GM06990 (cell line): ENCODE measurements around the gene RHOBTB3.

Source experiments
- DNase-seq: peaks from one replicate; pipeline ENCODE4 v3.0.0-alpha.2; 2011; ENCODE audit not compliant: insufficient read length; ENCODE audit errors: extremely low read depth
- H3K27me3 ChIP-seq: replicated peaks from 2 replicates; pipeline ENCODE4 v1.6.0; 2011; ENCODE audit warnings: low read length; ENCODE audit not compliant: control insufficient read depth, insufficient read depth
- H3K36me3 ChIP-seq: 2 replicates; pipeline ENCODE4 v1.5.1; 2011; ENCODE audit warnings: low read length; ENCODE audit not compliant: control insufficient read depth, insufficient read depth
- H3K4me3 ChIP-seq: replicated peaks from 2 replicates; pipeline ENCODE4 v1.5.1; 2011; ENCODE audit warnings: low read depth, mild to moderate bottlenecking, control low read depth, low read length
- CTCF ChIP-seq: IDR thresholded peaks from 2 replicates; pipeline ENCODE4 v1.5.1; 2011; ENCODE audit warnings: low read length, control low read depth, mild to moderate bottlenecking, inconsistent platforms; ENCODE audit not compliant: insufficient read depth, poor library complexity, severe bottlenecking

RHOBTB3 gene

GRCh38 chr5:95778713-95779436 lies 47.7 kb downstream of the RHOBTB3 start:
- no peak for DNase-seq
- Histone ChIP-seq H3K36me3 (no peaks in the 10 kb centered on the region; the same call in 1 of the 2 replicates), H3K4me3 (no peak overlapping the region)

GRCh38 chr5:95779611-95780010 lies 48.5 kb downstream of the RHOBTB3 start:
- Histone ChIP-seq H3K36me3 (no peaks in the 10 kb centered on the region; the same call in 1 of the 2 replicates), H3K27me3 (no peaks in the 10 kb centered on the region), H3K4me3 (no peak overlapping the region)
- no peak for DNase-seq
- no peak for TF ChIP-seq CTCF

More at GRCh38 chr5:95778713-95779436, 47.7 kb downstream of the RHOBTB3 start:
- no peak for TF ChIP-seq CTCF
- H3K27me3 ChIP-seq: no peaks in the 10 kb centered on the region

DNA sequence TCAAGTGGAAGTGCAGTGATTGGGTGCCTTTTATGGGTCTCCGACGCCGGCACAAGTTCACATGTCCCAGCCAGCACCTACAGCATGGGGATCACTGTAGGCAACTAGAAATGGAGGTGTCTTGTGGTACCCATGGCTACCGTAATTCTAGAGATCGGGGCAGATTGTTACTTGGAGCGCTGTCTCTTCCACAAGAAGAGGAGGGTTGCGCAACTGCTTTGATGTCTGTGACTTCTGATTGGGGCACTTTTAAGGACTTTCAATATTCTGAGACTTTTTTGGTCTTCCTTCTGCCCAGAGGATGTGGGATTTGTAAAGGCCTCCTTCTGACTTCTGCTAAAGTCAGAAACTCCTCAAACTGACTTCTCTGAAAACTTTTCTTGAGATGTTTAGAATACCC lies 49.5 kb downstream of the RHOBTB3 start:
- Histone ChIP-seq H3K4me3 (no peak overlapping the region), H3K27me3 (no peaks in the 10 kb centered on the region), H3K36me3 (no peaks in the 10 kb centered on the region; the same call in 1 of the 2 replicates)
- DNase-seq: no peak
- TF ChIP-seq CTCF: no peak

GRCh38 chr5:95781101-95781583 lies 50.0 kb downstream of the RHOBTB3 start:
- Histone ChIP-seq H3K27me3 (no peaks in the 10 kb centered on the region), H3K4me3 (no peak overlapping the region; the same call in 1 of the 2 replicates), H3K36me3 (no peaks in the 10 kb centered on the region; the same call in 1 of the 2 replicates)
- TF ChIP-seq CTCF: peak; percentile 83
- DNase-seq: peak; percentile 40

DNA sequence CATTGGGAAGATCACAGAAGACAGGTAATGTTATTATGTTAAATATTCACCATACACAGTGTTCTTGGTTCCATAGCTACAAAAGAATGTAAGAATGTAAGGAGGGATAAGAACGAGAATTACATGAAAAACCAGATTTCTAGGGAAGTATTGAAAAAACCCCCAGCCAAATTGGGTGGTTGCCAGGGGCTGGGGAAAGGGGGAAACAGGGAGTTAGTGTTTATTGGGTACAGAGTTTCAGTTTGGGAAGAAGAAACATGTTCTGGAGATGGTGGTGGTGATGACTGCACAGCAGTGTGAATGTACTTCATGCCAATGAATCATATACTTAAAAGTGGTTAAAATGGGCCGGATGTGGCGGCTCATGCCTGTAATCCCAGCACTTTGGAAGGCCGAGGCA lies 51.0 kb downstream of the RHOBTB3 start:
- H3K36me3 ChIP-seq: no peaks in the 10 kb centered on the region; the same call in 1 of the 2 replicates
- TF ChIP-seq CTCF: no peak
- no peaks in the 10 kb centered on the region for H3K27me3 ChIP-seq
- no peak overlapping the region for H3K4me3 ChIP-seq
- no peak for DNase-seq
